ENCODE data around the gene KLHDC10.
"Not testable (repeated sequence)": the region's sequence is repeated elsewhere in the genome, so short reads cannot be mapped to it uniquely, and the experiment has no call there.

KLHDC10 gene

GRCh38 chr7:130156140-130156539, 85.8 kb downstream of the KLHDC10 start:
- no peak for DNase-seq (ENCODE audit: low spot score)

- no peak for DNase-seq (ENCODE audit: low spot score)
Measured at GRCh38 chr7:130157700-130158099, 87.4 kb downstream of the KLHDC10 start.

- DNase-seq (ENCODE audit: low spot score), result no peak
Measured at GRCh38 chr7:130160023-130160422, 89.7 kb downstream of the KLHDC10 start.

GRCh38 chr7:130160455-130160854, 90.1 kb downstream of the KLHDC10 start:
- DNase-seq (ENCODE audit: low spot score), result no peak

GRCh38 chr7:130162196-130162595, 91.9 kb downstream of the KLHDC10 start:
- DNase-seq (ENCODE audit: low spot score), result no peak

GRCh38 chr7:130174237-130174959, 104.1 kb downstream of the KLHDC10 start:
- no peak for DNase-seq (ENCODE audit: low spot score)

- DNase-seq (ENCODE audit: low spot score), result no peak
Measured at GRCh38 chr7:130178251-130178650, 107.9 kb downstream of the KLHDC10 start.

GRCh38 chr7:130179631-130180030, 109.3 kb downstream of the KLHDC10 start:
- DNase-seq (ENCODE audit: low spot score), result no peak

GRCh38 chr7:130180571-130181262, 110.4 kb downstream of the KLHDC10 start:
- DNase-seq (ENCODE audit: low spot score), result no peak

GRCh38 chr7:130181263-130181605, 110.9 kb downstream of the KLHDC10 start:
- DNase-seq (ENCODE audit: low spot score), result no peak

GRCh38 chr7:130182990-130183389, 112.7 kb downstream of the KLHDC10 start:
- no peak for DNase-seq (ENCODE audit: low spot score)

- DNase-seq (ENCODE audit: low spot score), result not testable (repeated sequence)
Measured at GRCh38 chr7:130184349-130184748, 114.0 kb downstream of the KLHDC10 start.

Measured in NAMALWA (cell line).